ENCODE data around the gene COLEC12. TPM values are rescaled to one million over a fixed set of nuclear protein-coding genes. Genes with fewer than 3 reads are reported as not detected.

The COLEC12 gene
- total RNA-seq, 4 donors from 2014 or later, result 6.3 to 34.7 (median 19.8) TPM

GRCh38 chr18:513826-514530 is 13.5 kb upstream of the COLEC12 start:
- WGBS, 2 donors, result 91 to 92% methylated on average over 34 to 35 of the region's 36 CpGs
- DNase-seq, result no peak
- intact Hi-C loops (cut with DNase I), result no loop called here

GRCh38 chr18:512957-513356 is 12.5 kb upstream of the COLEC12 start:
- TF ChIP-seq POLR2A (IDR thresholded peaks at IDR 0.05), result no peak
- TF ChIP-seq, protein P1, sequence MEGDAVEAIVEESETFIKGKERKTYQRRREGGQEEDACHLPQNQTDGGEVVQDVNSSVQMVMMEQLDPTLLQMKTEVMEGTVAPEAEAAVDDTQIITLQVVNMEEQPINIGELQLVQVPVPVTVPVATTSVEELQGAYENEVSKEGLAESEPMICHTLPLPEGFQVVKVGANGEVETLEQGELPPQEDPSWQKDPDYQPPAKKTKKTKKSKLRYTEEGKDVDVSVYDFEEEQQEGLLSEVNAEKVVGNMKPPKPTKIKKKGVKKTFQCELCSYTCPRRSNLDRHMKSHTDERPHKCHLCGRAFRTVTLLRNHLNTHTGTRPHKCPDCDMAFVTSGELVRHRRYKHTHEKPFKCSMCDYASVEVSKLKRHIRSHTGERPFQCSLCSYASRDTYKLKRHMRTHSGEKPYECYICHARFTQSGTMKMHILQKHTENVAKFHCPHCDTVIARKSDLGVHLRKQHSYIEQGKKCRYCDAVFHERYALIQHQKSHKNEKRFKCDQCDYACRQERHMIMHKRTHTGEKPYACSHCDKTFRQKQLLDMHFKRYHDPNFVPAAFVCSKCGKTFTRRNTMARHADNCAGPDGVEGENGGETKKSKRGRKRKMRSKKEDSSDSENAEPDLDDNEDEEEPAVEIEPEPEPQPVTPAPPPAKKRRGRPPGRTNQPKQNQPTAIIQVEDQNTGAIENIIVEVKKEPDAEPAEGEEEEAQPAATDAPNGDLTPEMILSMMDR (IDR thresholded peaks at IDR 0.05), result no peak
- DNase-seq, result no peak
- intact Hi-C loops (cut with DNase I), result no loop called here
- Histone ChIP-seq H3K27ac (no peak overlapping the region), H3K4me1 (no peaks in the 10 kb centered on the region), H3K9me3 (no peaks in the 10 kb centered on the region), H3K36me3 (no peaks in the 10 kb centered on the region), H3K27me3 (no peaks in the 10 kb centered on the region), H3K4me3 (replicated peaks in 1 of 3) (no peak overlapping the region)
- WGBS, 2 donors, result 96 to 97% methylated on average over 9 of the region's 9 CpGs

More at GRCh38 chr18:513826-514530, 13.5 kb upstream of the COLEC12 start:
- Histone ChIP-seq H3K27ac (no peak overlapping the region), H3K9me3 (no peaks in the 10 kb centered on the region), H3K27me3 (no peaks in the 10 kb centered on the region), H3K36me3 (no peaks in the 10 kb centered on the region), H3K4me3 (replicated peaks in 1 of 3) (no peak overlapping the region), H3K4me1 (no peaks in the 10 kb centered on the region)
- TF ChIP-seq POLR2A (IDR thresholded peaks at IDR 0.05), result no peak
- TF ChIP-seq, protein P1 (IDR thresholded peaks at IDR 0.05), result no peak

DNA sequence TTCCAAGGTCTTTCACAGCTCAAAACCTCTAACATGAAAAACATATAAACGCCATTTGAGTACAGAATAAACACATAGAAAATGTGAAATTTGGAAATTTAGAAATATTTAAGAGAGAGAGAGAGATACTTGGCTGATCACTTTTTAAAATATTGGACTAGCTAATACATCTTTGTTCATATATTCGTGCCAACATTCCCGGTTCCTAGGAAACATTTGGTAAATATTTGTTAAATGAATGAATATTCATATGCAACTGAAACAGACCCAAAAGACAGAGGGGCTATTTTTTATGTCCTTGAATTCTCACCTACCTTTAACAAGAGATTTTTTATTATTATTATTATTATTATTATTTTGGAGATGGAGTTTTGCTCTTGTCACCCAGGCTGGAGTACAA is 8.3 kb upstream of the COLEC12 start:
- Histone ChIP-seq H3K4me3 (replicated peaks in 1 of 3) (no peak overlapping the region), H3K27ac (no peak overlapping the region), H3K4me1 (no peaks in the 10 kb centered on the region), H3K27me3 (no peaks in the 10 kb centered on the region), H3K9me3 (no peaks in the 10 kb centered on the region), H3K36me3 (no peaks in the 10 kb centered on the region)
- no peak for DNase-seq
- WGBS, 2 donors, result 77 to 84% methylated on average over 3 of the region's 3 CpGs
- TF ChIP-seq, protein P1 (IDR thresholded peaks at IDR 0.05), result no peak
- TF ChIP-seq POLR2A (IDR thresholded peaks at IDR 0.05), result no peak
- intact Hi-C loops (cut with DNase I), result no loop called here

GRCh38 chr18:507636-508035 is 7.1 kb upstream of the COLEC12 start:
- H3K27ac ChIP-seq, result no peak overlapping the region
- 84 to 88% methylated on average over 3 of the region's 3 CpGs for whole genome bisulfite sequencing, 2 donors
- TF ChIP-seq, protein P1 (IDR thresholded peaks at IDR 0.05), result no peak
- H3K4me1 ChIP-seq, result no peaks in the 10 kb centered on the region
- H3K4me3 ChIP-seq (replicated peaks in 1 of 3), result no peak overlapping the region
- intact Hi-C loops (cut with DNase I), result no loop called here
- H3K9me3 ChIP-seq, result no peaks in the 10 kb centered on the region
- no peaks in the 10 kb centered on the region for H3K36me3 ChIP-seq
- DNase-seq, result no peak
- no peaks in the 10 kb centered on the region for H3K27me3 ChIP-seq

DNA sequence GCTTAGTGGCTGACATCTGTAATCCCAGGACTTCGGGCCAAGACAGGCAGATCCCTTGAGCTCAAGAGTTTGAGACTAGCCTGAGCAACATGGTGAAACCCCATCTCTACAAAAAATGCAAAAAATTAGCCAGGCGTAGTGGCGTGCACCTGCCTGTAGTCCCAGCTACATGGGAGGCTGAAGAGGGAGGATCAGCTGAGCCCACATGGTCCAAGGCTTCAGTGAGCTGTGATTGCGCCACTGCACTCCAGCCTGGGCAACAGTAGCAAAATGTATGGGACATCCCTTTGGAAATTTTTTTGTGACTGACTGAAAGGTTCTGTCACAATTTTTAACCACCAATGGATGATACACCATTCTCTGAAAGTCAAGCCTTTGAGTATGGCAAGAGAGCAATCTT is 6.3 kb upstream of the COLEC12 start:
- Histone ChIP-seq H3K4me1 (no peaks in the 10 kb centered on the region), H3K27me3 (no peaks in the 10 kb centered on the region), H3K36me3 (no peaks in the 10 kb centered on the region), H3K9me3 (no peaks in the 10 kb centered on the region), H3K27ac (no peak overlapping the region), H3K4me3 (replicated peaks in 1 of 3) (no peak overlapping the region)
- DNase-seq, result no peak
- intact Hi-C loops (cut with DNase I), result no loop called here
- 97 to 98% methylated on average over 4 of the region's 4 CpGs for WGBS, 2 donors
- TF ChIP-seq, protein P1 (IDR thresholded peaks at IDR 0.05), result no peak

All from thyroid gland (tissue), 4 donors.